ENCODE results near the gene IER5L. TPM values are rescaled to one million over a fixed set of nuclear protein-coding genes. Genes with fewer than 3 reads are reported as not detected.

The IER5L gene
- total and polyA plus RNA-seq, 4 donors, result 12.6 to 31.5 (median 24.1) TPM

DNA sequence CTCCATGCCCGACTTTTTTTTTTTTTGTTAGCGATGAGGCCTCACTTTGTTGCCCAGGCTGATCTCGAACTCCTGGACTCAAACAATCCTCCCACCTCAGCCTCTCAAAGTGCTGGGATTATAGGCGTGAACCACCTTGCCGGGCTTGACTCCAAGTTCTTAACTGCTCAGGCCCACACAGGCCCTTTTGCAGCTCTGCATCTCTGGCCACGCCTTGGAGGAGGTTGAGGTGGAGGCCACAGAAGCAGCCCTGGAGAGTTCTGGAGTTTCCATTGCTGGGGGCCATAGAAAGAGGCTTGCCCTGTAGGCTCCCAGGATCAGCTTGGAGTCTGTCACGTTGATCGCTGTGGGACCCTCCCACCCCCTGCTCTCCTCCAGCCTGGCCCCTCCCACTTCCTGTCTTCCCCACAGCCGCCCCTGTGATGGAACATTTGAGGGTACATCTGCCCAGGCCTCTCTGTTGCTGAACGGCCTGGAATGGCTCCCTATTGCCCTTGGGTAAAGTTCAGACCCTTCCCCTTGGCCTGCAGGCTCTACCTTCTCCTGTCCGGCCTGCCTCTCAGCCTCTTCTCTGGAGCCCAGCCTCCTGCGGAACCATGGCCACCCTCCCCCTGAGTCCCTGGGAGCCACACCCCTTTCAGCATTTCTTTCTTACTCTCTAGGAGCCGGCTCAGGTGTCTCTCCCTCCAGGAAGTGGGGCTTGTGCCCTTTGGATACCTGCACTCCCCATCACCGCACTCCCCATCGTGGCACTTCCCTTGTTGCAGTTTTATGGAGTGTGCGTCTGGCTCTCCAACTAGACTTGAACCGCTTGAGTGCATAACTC, 30.4 kb upstream of the IER5L start:
- Histone ChIP-seq H3K36me3 (ENCODE audit: control insufficient read depth in 4 of 4, insufficient read depth in 4 of 4, low read length in 4 of 4) (no peaks in the 10 kb centered on the region), H3K9ac (ENCODE audit: insufficient read depth in 1 of 2, low read length in 2 of 2) (no peak overlapping the region), H3K4me1 (ENCODE audit: control insufficient read depth in 5 of 5, insufficient read depth in 5 of 5, low read length in 5 of 5) (peaks cover 0 to 11% (median under 1%) of the 10 kb centered on the region in 5 donors), H3K9me3 (ENCODE audit: control insufficient read depth in 4 of 4, insufficient read depth in 3 of 4, low read length in 3 of 4) (no peaks in the 10 kb centered on the region), H3K4me3 (no peak overlapping the region), H3K27me3 (ENCODE audit: control insufficient read depth in 3 of 3, insufficient read depth in 3 of 3, low read length in 2 of 3) (no peaks in the 10 kb centered on the region), H3K27ac (ENCODE audit: low read depth in 1 of 2, low read length in 1 of 2) (no peak overlapping the region)
- WGBS, 2 donors, result 65 to 72% methylated on average over 17 of the region's 17 CpGs
- TF ChIP-seq, protein P1, sequence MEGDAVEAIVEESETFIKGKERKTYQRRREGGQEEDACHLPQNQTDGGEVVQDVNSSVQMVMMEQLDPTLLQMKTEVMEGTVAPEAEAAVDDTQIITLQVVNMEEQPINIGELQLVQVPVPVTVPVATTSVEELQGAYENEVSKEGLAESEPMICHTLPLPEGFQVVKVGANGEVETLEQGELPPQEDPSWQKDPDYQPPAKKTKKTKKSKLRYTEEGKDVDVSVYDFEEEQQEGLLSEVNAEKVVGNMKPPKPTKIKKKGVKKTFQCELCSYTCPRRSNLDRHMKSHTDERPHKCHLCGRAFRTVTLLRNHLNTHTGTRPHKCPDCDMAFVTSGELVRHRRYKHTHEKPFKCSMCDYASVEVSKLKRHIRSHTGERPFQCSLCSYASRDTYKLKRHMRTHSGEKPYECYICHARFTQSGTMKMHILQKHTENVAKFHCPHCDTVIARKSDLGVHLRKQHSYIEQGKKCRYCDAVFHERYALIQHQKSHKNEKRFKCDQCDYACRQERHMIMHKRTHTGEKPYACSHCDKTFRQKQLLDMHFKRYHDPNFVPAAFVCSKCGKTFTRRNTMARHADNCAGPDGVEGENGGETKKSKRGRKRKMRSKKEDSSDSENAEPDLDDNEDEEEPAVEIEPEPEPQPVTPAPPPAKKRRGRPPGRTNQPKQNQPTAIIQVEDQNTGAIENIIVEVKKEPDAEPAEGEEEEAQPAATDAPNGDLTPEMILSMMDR (IDR thresholded peaks at IDR 0.05; ENCODE audit: control extremely low read depth, extremely low read depth), result no peak
- ATAC-seq (ENCODE audit: insufficient read depth, low FRiP score), result no peak
- DNase-seq, result peak; percentile 25 to 53 (median 31)

DNA sequence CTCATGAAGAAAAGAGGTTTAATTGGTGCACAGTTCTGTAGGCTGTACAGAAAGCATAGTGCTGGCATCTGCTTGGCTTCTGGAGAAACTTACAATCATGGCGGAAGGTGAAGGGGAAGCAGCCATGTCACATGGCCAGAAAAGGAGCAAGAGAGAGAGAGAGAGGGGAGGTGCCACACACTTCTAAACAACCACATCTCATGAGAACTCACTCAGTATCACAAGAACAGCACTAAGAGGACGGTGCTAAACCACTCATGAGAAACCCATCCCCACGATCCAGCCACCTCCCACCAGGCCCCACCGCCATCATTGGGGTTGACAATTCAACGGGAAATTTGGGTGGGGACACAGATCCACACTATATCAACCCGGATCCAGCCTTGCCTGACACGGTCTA, 28.8 kb upstream of the IER5L start:
- H3K9me3 ChIP-seq (ENCODE audit: control insufficient read depth in 4 of 4, insufficient read depth in 3 of 4, low read length in 3 of 4), result no peaks in the 10 kb centered on the region
- H3K9ac ChIP-seq (ENCODE audit: insufficient read depth in 1 of 2, low read length in 2 of 2), result no peak overlapping the region
- DNase-seq (no peak), ATAC-seq (ENCODE audit: insufficient read depth, low FRiP score) (no peak)
- H3K4me3 ChIP-seq, result no peak overlapping the region
- no peaks in the 10 kb centered on the region for H3K36me3 ChIP-seq (ENCODE audit: control insufficient read depth in 4 of 4, insufficient read depth in 4 of 4, low read length in 4 of 4)
- peaks cover 0 to 14% (median 3%) of the 10 kb centered on the region in 5 donors for H3K4me1 ChIP-seq (ENCODE audit: control insufficient read depth in 5 of 5, insufficient read depth in 5 of 5, low read length in 5 of 5)
- H3K27me3 ChIP-seq (ENCODE audit: control insufficient read depth in 3 of 3, insufficient read depth in 3 of 3, low read length in 2 of 3), result no peaks in the 10 kb centered on the region
- WGBS, 2 donors, result 80 to 93% methylated on average over 7 of the region's 7 CpGs
- TF ChIP-seq, protein P1 (IDR thresholded peaks at IDR 0.05; ENCODE audit: control extremely low read depth, extremely low read depth), result no peak
- no peak overlapping the region for H3K27ac ChIP-seq (ENCODE audit: low read depth in 1 of 2, low read length in 1 of 2)

DNA sequence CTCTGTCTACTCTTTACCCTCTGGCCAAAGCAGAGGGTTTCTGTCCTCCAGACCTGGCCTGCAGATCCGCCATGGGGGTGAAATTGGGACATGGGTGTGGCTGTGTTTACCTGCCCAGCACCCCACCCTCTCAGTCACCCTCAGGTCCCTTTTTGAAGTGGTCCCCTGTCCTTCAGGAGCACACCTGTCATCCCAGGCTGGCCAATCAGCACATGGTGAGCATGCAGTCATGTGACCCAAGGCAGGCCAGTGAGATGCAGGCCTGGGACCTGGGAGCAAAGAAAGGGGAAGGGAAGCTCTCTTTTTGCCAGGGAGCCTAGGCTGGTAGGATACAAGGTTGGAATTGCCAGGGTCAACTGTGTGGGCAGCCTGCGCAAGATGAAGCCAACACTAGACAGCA, 28.3 kb upstream of the IER5L start:
- Histone ChIP-seq H3K9me3 (ENCODE audit: control insufficient read depth in 4 of 4, insufficient read depth in 3 of 4, low read length in 3 of 4) (no peaks in the 10 kb centered on the region), H3K27me3 (ENCODE audit: control insufficient read depth in 3 of 3, insufficient read depth in 3 of 3, low read length in 2 of 3) (no peaks in the 10 kb centered on the region), H3K27ac (ENCODE audit: low read depth in 1 of 2, low read length in 1 of 2) (no peak overlapping the region), H3K9ac (ENCODE audit: insufficient read depth in 1 of 2, low read length in 2 of 2) (no peak overlapping the region), H3K4me1 (ENCODE audit: control insufficient read depth in 5 of 5, insufficient read depth in 5 of 5, low read length in 5 of 5) (peaks cover 0 to 14% (median 3%) of the 10 kb centered on the region in 5 donors), H3K4me3 (no peak overlapping the region), H3K36me3 (ENCODE audit: control insufficient read depth in 4 of 4, insufficient read depth in 4 of 4, low read length in 4 of 4) (no peaks in the 10 kb centered on the region)
- DNase-seq (no peak), ATAC-seq (ENCODE audit: insufficient read depth, low FRiP score) (no peak)
- TF ChIP-seq, protein P1 (IDR thresholded peaks at IDR 0.05; ENCODE audit: control extremely low read depth, extremely low read depth), result no peak
- WGBS, 2 donors, result 49 to 92% methylated on average over 2 of the region's 2 CpGs
